HG03064 (cell line): ENCODE data around the gene GLI2.

ENCODE experiments used
- ATAC-seq: cut with Tn5 transposase; IDR thresholded peaks from one replicate; pipeline ENCODE4 v1.9.1; 2021; ENCODE audit warnings: low read depth; ENCODE audit not compliant: unreplicated experiment

Gene GLI2

DNA sequence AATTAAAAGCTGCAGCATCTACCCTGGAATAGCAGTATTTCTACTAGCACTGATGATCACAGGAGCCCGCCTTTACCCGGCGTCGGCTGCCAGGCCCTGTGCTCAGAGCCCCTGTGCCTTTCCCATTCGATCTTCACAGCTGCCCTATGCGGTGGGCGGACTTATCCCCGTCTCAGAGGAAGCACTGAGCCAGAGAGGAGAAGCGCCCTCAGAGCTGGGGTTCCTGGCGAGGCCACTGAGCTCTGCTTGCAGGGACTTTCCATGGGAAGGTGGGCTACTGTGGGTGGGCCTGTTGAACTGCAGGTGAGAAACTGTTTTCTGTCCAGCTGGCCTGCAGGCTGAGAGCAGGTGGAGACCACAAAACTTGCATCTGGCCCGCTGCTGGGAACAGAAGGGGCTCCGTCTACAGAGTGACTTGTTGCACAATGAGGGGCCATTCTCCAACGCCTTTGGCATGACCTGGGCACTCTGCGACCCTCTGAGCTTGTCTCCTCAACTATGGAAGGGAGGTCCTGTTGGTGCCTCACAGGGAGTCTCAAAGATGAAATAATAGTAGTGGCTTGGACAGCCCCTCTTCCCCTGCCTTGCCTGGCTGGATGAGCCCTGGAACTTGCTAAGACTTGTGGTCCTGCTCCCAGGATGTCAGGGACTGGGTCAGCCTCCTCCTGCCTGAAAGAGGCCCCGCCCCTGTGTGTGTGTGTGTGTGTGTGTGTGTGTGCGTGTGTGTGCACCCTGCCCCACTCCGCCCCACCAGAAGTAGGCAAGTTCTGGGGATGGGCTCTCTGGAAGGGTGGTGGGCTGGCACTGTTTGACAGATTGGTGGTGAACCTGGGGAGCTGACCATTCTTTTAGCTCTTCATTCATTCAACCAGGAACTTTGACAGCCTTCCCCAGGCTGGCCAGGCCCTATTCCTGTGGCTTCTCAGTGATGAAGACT is 32.7 kb downstream of the GLI2 start:
- ATAC-seq: no peak

DNA sequence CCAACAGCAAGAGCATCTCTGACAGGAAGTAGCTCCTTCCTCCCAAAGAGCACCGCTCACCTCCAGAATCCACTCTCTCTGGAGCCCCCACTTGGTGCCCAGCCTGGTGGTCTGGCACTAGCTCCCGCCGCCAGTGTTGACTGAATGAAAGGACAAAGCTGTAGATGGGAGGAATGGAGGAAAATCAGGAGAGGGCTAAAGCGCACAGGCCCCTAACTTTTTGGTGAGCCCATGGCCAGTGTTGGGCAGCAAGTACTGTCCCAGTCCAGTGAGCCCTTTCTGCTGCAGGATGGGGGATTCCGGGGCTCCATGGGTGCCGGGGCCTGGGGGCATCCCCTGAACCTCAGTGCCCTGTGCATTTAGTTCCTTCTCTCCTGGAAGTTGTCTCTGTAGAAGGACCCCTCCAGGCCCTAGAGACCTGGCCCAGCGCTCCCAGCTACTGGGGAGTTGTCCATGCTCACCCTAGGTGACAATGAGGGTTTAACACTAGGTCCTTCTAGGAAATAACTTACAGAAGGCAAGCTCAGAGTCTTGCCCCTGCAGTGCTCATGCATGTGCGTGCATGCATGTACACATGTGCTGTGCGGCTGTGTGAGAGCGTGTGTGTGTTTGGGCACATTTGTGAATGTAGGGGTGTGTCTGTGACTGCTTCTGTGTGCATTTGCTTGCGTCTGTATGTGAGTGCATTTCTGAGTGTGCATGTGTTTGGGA is 33.6 kb downstream of the GLI2 start:
- no peak for ATAC-seq

DNA sequence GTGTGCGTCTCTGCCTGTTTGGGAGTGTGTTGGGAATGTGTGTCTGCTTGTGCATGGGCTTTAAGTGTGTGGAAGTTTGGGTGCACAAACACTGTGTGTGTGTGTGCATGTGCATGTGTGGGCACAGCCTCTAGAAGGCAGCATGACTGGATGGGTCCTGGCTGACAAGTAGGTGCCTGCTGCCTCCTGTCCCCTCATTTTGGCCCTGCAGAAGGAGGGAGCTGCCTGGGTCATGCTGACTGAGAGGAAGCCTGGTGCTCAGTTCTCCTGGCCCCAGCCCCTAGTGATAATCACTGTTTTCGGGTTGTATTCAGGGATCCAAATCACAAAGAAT is 34.1 kb downstream of the GLI2 start:
- no peak for ATAC-seq

DNA sequence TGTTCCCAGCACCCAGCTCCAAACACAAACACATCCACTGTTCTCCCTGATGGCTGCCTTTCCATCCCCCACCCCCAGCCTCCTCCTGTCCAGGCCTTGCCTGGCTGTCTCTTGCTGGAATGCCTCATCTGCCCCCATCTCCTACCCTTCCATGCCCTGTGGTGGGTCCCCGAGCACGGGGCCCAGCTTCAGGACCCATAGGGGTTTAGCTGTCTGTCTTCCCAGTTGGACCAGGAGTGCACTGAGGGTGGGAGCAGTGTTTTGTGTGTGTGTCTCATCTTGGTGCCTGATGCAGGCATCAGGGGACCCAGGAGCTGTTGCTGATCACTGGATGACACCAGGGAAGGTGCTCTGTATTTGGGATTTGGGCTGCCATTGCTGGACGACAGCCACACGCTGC is 34.5 kb downstream of the GLI2 start:
- no peak for ATAC-seq

DNA sequence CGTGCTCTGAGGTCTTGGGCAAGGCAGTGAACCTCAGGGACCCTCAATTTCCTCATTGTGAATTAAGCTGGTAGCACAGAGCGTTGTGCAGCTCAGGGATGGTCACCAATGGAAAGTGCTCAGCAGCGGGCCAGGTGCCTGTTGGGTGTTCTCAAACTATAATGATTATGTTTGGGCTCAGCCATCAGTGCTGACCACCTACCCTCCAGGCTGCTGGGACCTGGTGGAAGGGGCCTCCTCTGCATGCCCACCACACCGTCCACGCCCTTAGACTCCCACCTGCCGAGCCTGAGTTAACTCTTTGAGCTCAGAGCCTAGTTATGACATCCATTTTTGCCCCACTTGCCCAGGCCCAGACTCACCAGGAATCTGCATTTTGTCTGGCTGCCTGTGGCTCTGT is 35.0 kb downstream of the GLI2 start:
- ATAC-seq: no peak

DNA sequence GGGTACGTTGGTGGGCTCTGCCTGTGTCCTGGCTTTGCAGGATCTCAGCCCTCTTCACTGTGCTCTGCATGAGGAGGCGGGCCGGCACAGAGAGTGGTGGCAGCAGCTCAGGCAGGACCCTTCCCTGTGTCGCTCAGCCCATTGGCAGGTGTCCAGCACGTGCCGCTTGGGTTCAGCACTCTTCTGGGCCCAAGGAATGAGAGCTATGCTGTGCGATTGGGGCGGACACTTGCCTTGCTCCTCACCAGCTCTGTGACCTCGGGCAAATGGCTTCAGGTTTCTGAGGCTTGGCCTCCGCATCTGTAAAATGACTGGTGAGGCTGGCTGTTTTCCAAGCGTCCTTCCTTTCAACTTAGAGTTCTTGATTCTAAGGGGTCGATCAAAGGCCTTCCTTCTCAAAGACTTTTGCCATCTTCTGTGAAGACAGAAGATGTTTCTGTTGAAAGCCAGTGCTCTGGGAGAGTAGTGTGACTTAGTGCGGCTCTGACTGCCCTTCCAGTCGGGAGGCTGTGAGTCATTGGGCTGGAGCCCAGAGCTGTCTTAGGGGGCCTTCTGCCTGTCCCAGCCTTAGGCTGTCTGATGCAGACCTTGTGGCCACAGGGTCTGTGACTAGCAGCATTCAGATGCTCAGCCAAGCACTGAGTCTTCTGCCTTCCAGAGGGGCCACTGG is 35.6 kb downstream of the GLI2 start:
- ATAC-seq: no peak

DNA sequence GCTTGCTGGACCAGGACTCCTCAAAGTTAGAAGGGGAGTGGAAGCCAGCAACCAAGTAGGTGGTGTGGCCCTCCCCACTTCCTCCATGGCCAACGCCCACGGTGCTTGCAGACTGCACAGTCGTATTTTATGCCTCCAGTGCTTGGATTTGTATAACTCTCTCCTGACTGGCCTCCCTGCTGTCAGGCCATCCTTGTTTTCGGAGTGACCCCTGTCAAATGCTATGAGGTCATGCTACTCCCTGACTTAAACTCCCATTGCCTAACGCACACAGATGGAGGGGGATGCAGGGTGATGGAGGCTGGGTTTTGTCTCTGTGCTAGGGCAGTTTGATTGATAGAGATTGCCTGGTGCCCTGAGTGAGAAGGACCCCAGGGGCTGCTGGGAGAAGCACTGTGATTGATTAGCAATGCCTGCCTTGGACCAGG is 36.1 kb downstream of the GLI2 start:
- ATAC-seq: no peak

DNA sequence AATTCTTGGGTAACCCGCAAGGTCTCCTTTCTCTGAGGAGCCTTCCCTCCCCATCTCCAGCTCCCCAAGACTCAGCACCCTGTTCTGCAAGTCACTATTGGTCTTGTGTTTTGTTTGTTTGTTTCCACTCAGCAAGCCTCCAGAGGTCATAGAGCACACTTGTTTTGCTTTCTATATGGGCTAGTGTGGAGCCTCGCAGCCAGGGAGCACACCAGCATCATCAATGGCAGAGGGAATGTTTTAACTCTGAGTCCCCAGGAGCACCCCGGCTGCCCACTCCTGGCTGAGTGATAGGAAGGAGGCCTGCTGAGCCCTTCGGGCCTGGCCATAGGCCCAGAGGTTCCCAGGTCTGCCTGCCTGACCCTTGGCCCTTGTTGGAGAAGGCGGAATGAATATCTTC is 36.6 kb downstream of the GLI2 start:
- ATAC-seq: no peak

DNA sequence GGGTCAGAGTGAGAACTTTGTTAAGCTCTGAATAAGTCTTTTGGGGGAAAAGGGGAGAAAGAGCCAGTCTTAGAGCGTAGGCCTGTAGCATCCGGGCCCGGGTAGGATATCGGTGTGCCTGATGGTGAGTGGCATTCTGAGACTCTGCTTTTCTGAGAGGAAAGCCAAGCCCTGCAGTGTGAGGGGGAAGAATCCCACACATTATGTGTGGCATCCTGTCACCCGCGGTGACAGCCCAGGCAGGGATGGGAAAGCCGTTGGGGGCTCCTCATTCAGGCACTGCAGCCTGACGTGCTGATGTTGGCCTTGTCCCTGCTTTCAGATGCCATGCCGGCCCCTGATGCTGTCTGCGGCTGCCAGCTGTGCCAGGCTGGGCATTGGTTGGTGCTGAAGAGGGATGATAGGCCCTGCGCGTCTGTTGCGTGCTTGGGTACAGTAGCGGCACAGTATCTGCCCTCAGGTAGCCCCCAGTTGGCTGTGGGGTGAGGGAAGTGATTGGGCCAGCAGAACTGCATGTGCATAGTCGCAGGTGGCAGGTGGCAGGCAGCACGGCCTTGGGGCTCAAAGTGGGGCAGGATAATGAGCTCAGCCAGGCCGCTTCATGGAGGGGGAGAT is 37.6 kb downstream of the GLI2 start:
- ATAC-seq: no peak

DNA sequence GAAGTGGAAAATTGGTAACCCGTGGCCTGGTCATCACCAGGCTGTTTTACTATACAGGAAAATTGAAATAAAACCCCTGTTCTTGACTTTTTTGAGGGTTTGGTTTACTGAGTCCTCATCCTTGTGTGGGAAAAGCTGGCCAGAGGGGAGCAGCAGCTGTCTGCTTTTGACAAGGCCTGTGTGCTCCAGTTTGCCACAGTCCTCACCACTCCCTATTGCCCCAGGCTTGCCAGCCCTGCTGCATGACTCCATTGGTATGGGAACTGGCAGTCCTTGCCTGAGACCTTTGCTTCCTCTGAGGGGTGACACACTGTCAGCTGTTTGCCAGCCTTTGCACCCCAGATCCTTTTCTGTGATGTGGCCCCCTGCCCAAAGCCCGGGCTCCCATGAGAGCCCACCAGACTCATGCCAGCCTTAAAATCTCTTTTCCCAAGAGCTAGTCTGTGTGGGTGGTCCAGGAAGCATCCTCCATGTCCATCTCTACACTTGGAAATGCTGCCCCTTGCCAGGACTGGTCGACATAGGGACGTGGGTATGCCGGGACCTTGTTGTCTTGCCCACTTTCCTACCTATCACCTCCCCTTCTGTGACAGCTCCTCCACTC is 39.0 kb downstream of the GLI2 start:
- ATAC-seq: no peak

DNA sequence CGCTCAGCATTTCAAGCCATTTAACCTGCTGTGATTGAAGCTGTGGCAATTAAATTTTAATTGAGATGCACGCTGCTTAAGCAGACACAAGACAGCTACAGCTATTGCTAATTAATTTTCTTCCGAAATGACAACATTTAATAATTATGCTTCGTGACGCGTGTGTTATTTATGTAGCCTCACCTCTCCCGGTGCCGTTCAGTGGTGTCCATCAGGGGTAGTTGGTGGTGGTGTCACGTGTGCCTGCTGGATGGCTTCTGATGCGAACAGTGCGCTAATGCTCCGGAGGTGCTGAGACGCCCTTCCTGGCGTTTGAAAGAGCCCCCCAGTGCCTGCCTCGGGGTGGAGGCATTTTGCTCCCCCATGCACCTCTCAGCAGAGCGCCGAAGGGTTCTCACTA is 39.5 kb downstream of the GLI2 start:
- ATAC-seq: no peak

DNA sequence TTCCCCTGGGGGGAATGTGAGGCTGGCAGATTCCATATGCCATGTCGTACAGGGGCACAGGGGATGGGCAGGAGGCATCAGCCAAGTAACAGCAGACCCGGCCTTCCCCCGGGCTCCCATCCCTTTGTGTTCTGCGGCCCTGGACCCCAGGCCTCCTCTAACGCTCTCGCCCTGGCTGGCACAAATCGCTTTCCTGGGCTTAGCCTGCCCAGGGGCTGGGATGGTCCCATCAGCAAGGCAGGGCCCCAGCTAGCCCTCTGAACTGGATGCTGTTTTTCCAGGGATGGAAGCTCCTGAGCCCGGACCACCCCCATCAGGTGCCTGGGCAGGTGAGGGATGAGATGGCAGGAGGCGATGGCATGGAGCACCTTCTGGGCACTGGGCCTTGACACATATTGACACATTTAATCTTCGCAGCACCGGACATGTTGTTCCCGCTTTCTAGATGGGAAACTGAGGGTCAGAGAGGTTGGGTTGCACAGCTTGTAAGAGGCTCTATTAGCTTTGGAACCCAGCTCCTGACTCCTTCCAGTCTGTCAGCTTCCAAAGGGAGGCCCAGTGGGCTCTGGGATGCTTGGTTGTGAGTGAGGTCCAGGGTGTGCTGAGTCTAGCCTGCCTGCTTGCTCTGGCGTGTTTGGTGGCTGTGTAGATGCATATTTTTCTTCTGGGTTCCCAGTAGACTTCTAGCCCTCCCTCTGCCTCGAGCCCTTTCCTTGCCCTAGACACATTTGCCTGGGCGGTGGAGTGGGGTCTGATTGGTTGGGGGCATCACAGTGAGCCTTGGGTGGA is 40.3 kb downstream of the GLI2 start:
- no peak for ATAC-seq

DNA sequence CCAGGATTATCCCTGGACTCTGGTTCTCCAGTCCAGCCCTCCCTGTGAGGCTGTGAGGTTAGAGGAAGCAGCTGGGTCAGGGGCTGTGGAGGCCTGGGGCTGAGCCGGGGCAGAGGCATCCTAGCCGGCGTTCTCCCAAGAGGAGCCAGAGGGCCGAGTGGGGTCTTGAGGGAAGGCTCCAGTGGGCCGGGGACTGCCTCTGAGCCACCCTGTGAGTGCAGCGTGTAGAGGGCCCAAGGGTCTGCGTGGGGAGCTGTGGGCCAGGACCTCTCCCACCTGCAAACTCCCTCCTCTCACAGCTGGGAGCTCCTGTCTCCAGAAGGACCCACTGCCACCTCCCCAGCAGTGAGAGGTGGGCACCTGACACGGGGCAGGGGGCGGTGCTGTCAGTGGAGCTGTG is 41.0 kb downstream of the GLI2 start:
- no peak for ATAC-seq

DNA sequence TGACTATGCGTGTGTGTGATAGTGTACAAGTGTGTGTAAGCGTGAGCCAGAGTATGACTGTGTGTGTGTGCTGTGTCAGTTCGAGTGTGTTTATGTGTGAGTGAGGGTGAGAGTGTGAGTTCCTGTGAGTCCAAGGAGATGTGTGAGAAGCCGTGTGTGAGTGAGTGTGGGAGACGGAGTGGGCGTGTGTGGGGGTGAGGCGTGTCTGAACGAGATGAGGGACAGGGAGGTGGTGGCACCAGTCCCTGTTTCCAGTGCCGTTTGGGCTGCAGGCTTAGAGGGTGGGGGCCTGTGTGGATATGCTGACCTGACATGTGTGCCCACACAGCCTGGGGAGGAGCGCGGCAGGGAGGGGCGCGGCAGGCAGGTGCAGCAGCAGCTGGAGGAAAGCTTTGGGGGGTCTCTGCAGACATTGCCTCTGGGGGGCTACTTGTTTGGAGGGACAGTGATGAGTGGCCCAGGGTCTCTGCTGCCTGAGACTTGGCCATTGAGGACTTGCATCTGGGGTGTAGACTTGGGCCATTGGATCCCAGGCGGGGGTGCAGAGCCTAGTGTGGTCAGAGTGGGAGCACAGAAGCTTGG is 41.6 kb downstream of the GLI2 start:
- ATAC-seq: no peak

DNA sequence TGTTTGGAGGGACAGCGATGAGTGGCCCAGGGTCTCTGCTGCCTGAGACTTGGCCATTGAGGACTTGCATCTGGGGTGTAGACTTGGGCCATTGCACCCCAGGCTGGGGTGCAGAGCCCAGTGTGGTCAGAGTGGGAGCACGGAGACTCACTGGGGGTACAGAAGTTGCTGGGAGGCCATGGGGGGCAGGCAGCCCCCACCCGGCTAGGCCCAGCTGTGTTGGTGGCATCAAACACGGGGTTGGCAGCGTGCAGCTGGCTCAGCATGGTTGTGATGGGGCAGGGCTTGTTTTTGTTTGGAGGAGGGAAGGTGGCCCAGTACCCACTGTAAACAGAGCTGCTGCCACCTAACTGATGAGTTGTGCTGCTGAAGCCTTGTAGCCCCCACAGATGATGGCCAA is 42.1 kb downstream of the GLI2 start:
- no peak for ATAC-seq

DNA sequence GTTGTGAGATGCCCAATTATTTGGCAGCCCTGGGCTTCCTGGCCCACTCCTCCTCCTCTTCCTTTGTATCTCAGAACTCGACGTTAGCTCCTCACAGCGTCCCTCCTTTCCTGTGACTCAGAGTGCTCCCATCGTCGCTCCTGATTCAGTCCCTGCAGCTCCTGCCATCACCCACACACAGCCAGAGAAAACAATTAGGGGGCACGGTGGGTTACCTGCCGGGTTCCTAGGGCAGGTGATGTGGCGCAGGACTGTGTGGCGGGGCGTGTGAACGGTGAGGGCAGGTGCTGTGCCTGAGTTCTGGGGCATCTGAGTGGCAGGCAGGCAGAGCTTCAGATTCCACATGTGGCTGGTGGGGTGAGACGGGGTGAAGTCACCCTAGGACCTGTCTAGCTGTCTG is 42.6 kb downstream of the GLI2 start:
- no peak for ATAC-seq

DNA sequence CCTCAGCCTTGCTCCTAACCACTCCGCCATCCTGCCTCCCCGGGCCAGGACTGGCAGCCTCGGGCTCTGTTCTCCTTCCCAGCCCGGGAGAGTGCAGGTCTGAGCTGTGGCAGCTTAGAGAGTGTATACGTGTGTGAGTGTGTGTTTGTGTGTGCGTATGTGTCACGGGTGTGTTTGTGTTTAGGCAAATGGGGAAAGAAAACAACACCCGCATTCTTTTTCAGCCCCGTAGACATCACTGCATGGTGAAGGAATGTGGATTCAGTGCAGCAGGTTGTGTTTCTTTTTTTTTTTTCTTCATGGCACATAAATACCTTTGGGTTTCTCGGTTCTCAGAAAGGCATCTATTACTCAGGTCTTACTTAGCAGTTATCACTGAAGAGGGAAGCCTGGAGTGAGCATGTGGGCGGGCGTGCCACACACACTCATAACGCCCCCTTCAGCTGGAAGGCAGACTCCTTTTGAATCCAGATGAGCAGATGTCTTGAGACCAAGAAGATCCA is 44.2 kb downstream of the GLI2 start:
- ATAC-seq: no peak

DNA sequence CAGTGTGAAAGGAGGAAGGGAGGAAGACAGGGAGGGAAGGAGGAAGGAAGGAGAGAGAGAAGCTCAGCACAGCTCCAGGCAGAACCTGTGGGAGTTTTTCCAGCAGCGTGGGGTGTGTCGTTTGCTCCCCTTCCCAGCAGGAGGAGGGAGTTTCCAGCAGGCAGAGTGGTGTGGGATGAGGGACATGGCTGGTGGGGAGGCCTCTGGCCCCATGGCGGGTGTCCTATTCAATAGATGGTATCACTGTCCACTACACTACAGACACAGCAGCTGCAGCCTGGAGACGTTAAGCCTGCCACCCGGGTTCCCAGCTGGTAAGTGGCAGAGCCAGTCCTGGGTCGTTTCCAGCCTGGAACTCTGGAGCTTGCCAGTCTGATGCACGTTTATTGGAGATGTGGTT is 44.7 kb downstream of the GLI2 start:
- no peak for ATAC-seq

DNA sequence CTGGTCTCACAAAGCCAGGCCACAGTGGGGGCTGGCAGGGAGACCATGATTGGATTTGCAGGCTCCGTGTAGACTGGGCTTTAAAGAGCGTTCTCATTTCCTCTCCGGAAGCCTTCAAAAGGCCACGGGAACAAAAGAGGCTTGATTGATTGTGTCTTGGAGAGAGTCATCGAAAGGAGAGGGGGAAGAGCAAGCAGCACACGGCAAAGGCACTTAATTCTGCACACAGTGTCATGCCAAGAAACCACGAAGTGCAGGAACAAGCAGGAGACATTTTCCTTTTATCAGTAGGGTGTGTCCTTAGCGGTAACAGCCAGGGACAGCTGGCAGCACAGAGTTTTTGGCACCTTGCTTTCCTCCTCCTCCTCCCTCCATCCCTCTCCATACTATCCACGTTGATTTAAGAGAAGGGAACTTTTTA is 47.7 kb downstream of the GLI2 start:
- no peak for ATAC-seq
